ENCODE data around the gene CATSPERZ. TPM values are rescaled to one million over a fixed set of nuclear protein-coding genes. Genes with fewer than 3 reads are reported as not detected.

CATSPERZ gene
- total RNA-seq, 1 experiment from 2014 or later, result not detected

GRCh38 chr11:64349025-64349387, 48.8 kb downstream of the CATSPERZ start:
- in situ Hi-C loops (cut with HindIII; ENCODE audit: low sequenced_read_pairs), result no loop called here
- DNase-seq (ENCODE audit: low spot score), result no peak

- in situ Hi-C loops (cut with HindIII; ENCODE audit: low sequenced_read_pairs), result no loop called here
- DNase-seq (ENCODE audit: low spot score), result no peak
Measured at GRCh38 chr11:64349404-64349803, 49.2 kb downstream of the CATSPERZ start.

- in situ Hi-C loops (cut with HindIII; ENCODE audit: low sequenced_read_pairs), result no loop called here
Measured at GRCh38 chr11:64351136-64351631, 51.0 kb downstream of the CATSPERZ start.

GRCh38 chr11:64352099-64352994, 52.2 kb downstream of the CATSPERZ start:
- DNase-seq (ENCODE audit: low spot score), result peak; percentile 75
- in situ Hi-C loops (cut with HindIII; ENCODE audit: low sequenced_read_pairs), result no loop called here

More at GRCh38 chr11:64351136-64351631, 51.0 kb downstream of the CATSPERZ start:
- no peak for DNase-seq (ENCODE audit: low spot score)

- peak; percentile 54 for DNase-seq (ENCODE audit: low spot score)
- in situ Hi-C loops (cut with HindIII; ENCODE audit: low sequenced_read_pairs), result no loop called here
Measured at GRCh38 chr11:64352995-64353714, 53.0 kb downstream of the CATSPERZ start.

GRCh38 chr11:64353715-64354506, 53.8 kb downstream of the CATSPERZ start:
- DNase-seq (ENCODE audit: low spot score), result no peak
- in situ Hi-C loops (cut with HindIII; ENCODE audit: low sequenced_read_pairs), result no loop called here

Other genes starting within 250 kb of the CATSPERZ start
- gene MACROD1, start 134.2 kb upstream of the CATSPERZ start, total RNA-seq (2014; rRNA removed; shearing (Covaris generic)), result 85.0 and 93.2 TPM in 2 replicates
- gene STIP1, start 114.2 kb upstream of the CATSPERZ start, total RNA-seq (2014; rRNA removed; shearing (Covaris generic)), result 241 and 363 TPM in 2 replicates
- gene FERMT3, start 93.6 kb upstream of the CATSPERZ start, total RNA-seq (2014; rRNA removed; shearing (Covaris generic)), result 5.9 TPM in 1 of 2 replicates, not detected in the other
- 28.9 and 46.2 TPM in 2 replicates for gene TRPT1, start 74.2 kb upstream of the CATSPERZ start, total RNA-seq (2014; rRNA removed; shearing (Covaris generic))
- gene NUDT22, start 74.1 kb upstream of the CATSPERZ start, total RNA-seq (2014; rRNA removed; shearing (Covaris generic)), result 33.3 and 34.2 TPM in 2 replicates
- gene DNAJC4, start 69.8 kb upstream of the CATSPERZ start, total RNA-seq (2014; rRNA removed; shearing (Covaris generic)), result 10.3 and 24.1 TPM in 2 replicates
- gene VEGFB, start 65.8 kb upstream of the CATSPERZ start, total RNA-seq (2014; rRNA removed; shearing (Covaris generic)), result 14.6 and 27.0 TPM in 2 replicates
- gene FKBP2, start 59.3 kb upstream of the CATSPERZ start, total RNA-seq (2014; rRNA removed; shearing (Covaris generic)), result 20.6 and 27.8 TPM in 2 replicates
- gene PPP1R14B, start 53.4 kb upstream of the CATSPERZ start, total RNA-seq (2014; rRNA removed; shearing (Covaris generic)), result 293 and 394 TPM in 2 replicates
- gene PLCB3, start 48.8 kb upstream of the CATSPERZ start, total RNA-seq (2014; rRNA removed; shearing (Covaris generic)), result 59.3 and 62.7 TPM in 2 replicates
- 146 and 183 TPM in 2 replicates for gene BAD, start 15.7 kb upstream of the CATSPERZ start, total RNA-seq (2014; rRNA removed; shearing (Covaris generic))
- gene GPR137, start 14.5 kb upstream of the CATSPERZ start, total RNA-seq (2014; rRNA removed; shearing (Covaris generic)), result 17.8 and 25.9 TPM in 2 replicates
- gene KCNK4, start 9.1 kb upstream of the CATSPERZ start, total RNA-seq (2014; rRNA removed; shearing (Covaris generic)), result 0.14 TPM in 1 of 2 replicates, not detected in the other
- 42.0 and 75.5 TPM in 2 replicates for gene ESRRA, start 5.2 kb downstream of the CATSPERZ start, total RNA-seq (2014; rRNA removed; shearing (Covaris generic))
- gene TRMT112, start 17.2 kb downstream of the CATSPERZ start, total RNA-seq (2014; rRNA removed; shearing (Covaris generic)), result 313 and 472 TPM in 2 replicates
- gene PRDX5, start 17.8 kb downstream of the CATSPERZ start, total RNA-seq (2014; rRNA removed; shearing (Covaris generic)), result 341 and 414 TPM in 2 replicates
- gene CCDC88B, start 39.8 kb downstream of the CATSPERZ start, total RNA-seq (2014; rRNA removed; shearing (Covaris generic)), result 15.1 and 26.6 TPM in 2 replicates
- 113 and 126 TPM in 2 replicates for gene RPS6KA4, start 58.8 kb downstream of the CATSPERZ start, total RNA-seq (2014; rRNA removed; shearing (Covaris generic))

Measured in G401 (cell line).